ENCODE results near the gene IMPDH1.

IMPDH1 gene

DNA sequence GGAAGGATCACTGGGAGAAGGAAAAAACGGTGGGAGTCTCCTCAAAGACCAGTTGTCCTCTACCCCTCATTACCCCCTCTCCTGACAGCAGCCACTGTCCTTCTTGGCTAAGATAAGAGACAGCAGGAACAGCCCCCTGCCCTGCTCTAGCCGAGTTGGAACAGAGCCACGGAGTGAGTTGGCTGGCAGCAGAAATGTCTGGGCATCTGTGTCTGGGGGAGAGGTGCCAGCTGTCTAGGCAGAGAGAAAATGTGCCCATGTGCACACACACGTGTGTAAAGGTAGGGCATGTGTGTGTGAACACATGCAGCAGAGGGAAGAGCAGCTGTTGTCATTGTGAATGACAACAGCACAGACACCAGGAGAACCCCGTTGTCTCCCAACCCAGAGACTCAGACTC is 36.5 kb upstream of the IMPDH1 start:
- peak; percentile 70 for ATAC-seq
- no peak for TF ChIP-seq BACH2 (CRISPR knock-in tag; IDR thresholded peaks at IDR 0.05; ENCODE audit: borderline replicate concordance)
- TF ChIP-seq, protein P1, sequence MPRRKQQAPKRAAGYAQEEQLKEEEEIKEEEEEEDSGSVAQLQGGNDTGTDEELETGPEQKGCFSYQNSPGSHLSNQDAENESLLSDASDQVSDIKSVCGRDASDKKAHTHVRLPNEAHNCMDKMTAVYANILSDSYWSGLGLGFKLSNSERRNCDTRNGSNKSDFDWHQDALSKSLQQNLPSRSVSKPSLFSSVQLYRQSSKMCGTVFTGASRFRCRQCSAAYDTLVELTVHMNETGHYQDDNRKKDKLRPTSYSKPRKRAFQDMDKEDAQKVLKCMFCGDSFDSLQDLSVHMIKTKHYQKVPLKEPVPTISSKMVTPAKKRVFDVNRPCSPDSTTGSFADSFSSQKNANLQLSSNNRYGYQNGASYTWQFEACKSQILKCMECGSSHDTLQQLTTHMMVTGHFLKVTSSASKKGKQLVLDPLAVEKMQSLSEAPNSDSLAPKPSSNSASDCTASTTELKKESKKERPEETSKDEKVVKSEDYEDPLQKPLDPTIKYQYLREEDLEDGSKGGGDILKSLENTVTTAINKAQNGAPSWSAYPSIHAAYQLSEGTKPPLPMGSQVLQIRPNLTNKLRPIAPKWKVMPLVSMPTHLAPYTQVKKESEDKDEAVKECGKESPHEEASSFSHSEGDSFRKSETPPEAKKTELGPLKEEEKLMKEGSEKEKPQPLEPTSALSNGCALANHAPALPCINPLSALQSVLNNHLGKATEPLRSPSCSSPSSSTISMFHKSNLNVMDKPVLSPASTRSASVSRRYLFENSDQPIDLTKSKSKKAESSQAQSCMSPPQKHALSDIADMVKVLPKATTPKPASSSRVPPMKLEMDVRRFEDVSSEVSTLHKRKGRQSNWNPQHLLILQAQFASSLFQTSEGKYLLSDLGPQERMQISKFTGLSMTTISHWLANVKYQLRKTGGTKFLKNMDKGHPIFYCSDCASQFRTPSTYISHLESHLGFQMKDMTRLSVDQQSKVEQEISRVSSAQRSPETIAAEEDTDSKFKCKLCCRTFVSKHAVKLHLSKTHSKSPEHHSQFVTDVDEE (CRISPR knock-in tag; IDR thresholded peaks at IDR 0.05), result peak; percentile 50; the same call in 1 of the 2 replicates

DNA sequence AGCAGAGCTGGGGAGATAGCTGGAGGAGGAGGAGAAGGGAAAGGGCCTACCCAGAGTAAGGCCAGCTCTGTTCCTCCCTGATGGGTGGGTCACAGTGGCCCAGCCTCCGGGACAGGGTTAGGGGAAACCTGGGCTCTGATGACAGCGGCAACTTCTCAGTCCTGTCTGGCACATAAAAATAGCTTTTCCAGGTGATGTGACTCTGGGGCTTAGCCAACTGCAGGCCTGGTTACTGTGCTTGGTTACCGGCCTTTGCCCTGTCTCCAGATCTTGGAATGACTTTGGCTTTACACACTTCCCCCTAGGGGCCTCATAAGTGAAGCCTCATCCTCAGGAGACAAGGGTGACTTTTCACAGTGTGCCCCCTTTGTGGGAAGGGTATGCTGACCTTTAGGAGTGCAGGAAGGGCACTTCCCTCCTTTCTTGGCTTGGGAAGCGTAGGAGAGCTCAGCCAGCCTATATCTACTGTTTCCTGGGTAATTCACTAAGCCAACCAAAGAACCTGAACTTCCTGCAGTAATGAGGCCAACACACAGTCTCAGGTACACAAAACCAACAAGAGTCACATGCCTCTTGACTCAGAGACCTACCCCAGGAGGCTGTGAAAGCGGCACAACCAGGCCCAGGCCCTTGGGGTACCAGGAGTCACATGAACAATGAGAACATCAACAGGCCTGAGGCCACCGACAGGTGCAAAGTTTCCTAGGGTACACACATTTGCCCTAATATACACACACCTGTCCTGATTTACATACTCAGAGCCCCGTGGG is 34.2 kb upstream of the IMPDH1 start:
- 0 out of 3 replicates have a peak, but pooled peaks have one; percentile 28 for ATAC-seq
- TF ChIP-seq ZFP30 (CRISPR knock-in tag; IDR thresholded peaks at IDR 0.05) (no peak), TOX (CRISPR knock-in tag; IDR thresholded peaks at IDR 0.05; ENCODE audit: borderline replicate concordance) (no peak), ZNF70 (CRISPR knock-in tag; IDR thresholded peaks at IDR 0.05) (no peak), RARB (CRISPR knock-in tag; IDR thresholded peaks at IDR 0.05) (no peak)
- TF ChIP-seq, protein P1 (CRISPR knock-in tag; IDR thresholded peaks at IDR 0.05), result no peak

DNA sequence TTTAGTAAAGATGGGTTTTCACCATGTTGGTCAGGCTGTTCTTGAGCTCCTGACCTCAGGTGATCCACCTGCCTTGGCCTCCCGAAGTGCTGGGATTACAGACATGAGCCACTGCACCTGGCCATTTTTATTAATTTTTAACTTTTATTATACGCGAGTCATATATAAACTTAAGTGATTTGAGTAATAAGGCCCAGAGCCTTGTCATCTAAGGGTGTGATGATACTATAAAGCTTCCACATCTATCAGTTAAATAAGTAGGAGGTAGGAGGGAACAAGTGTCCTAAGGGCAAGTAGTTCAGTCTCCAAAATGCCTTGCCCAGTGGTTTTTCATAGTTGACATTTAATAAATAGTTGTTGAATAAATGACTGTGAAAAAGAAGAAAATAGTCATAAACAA is 32.6 kb upstream of the IMPDH1 start:
- ATAC-seq, result no peak
- TF ChIP-seq RARB (CRISPR knock-in tag; IDR thresholded peaks at IDR 0.05) (no peak), TCF4 (CRISPR knock-in tag; IDR thresholded peaks at IDR 0.05; ENCODE audit: borderline replicate concordance) (no peak), ESRRG (CRISPR knock-in tag; IDR thresholded peaks at IDR 0.05) (no peak), PPARA (CRISPR knock-in tag; IDR thresholded peaks at IDR 0.05; ENCODE audit: borderline replicate concordance) (no peak), ZFP30 (CRISPR knock-in tag; IDR thresholded peaks at IDR 0.05) (no peak), ZC3H10 (CRISPR knock-in tag; IDR thresholded peaks at IDR 0.05) (no peak), ZFP3 (CRISPR knock-in tag; IDR thresholded peaks at IDR 0.05) (no peak), SNAI2 (CRISPR knock-in tag; IDR thresholded peaks at IDR 0.05) (no peak), GLIS3 (CRISPR knock-in tag; IDR thresholded peaks at IDR 0.05) (no peak), ZNF565 (CRISPR knock-in tag; conservative IDR thresholded peaks at IDR 0.05; ENCODE audit: low read depth) (no peak), ZNF70 (CRISPR knock-in tag; IDR thresholded peaks at IDR 0.05) (no peak), ISL1 (CRISPR knock-in tag; IDR thresholded peaks at IDR 0.05) (no peak)
- TF ChIP-seq, protein P2, sequence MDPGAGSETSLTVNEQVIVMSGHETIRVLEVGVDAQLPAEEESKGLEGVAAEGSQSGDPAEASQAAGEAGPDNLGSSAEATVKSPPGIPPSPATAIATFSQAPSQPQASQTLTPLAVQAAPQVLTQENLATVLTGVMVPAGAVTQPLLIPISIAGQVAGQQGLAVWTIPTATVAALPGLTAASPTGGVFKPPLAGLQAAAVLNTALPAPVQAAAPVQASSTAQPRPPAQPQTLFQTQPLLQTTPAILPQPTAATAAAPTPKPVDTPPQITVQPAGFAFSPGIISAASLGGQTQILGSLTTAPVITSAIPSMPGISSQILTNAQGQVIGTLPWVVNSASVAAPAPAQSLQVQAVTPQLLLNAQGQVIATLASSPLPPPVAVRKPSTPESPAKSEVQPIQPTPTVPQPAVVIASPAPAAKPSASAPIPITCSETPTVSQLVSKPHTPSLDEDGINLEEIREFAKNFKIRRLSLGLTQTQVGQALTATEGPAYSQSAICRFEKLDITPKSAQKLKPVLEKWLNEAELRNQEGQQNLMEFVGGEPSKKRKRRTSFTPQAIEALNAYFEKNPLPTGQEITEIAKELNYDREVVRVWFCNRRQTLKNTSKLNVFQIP (CRISPR knock-in tag; IDR thresholded peaks at IDR 0.05; ENCODE audit: borderline replicate concordance, low read depth), result no peak
- TF ChIP-seq, protein P1 (CRISPR knock-in tag; IDR thresholded peaks at IDR 0.05), result no peak

All from SK-N-SH treated with all-trans-retinoic acid at 6 μM for 48 hours (cell line).